Astrocyte (in vitro differentiated cells and primary cell): ENCODE results near the gene ZSCAN10. TPM values are rescaled to one million over a fixed set of nuclear protein-coding genes. Genes with fewer than 3 reads are reported as not detected.

ENCODE experiments used
- DNase-seq: peaks from one replicate; pipeline ENCODE4 v3.0.0-alpha.2; 2010; ENCODE audit warnings: low read depth
- FAIRE-seq: peaks from 2 replicates; lab custom pipeline; 2011; peaks lifted over from hg19 to GRCh38; lab: Jason Lieb, UNC
- H2AFZ ChIP-seq: 2 replicates; pipeline ENCODE4 v1.6.0; 2012; ENCODE audit warnings: low read depth, low read length, inconsistent platforms
- H3K27ac ChIP-seq: 2 replicates; pipeline ENCODE4 v1.5.1; 2011; ENCODE audit warnings: low read depth, low read length, inconsistent platforms
- H3K27me3 ChIP-seq: 2 replicates; pipeline ENCODE4 v1.6.0; 2011; ENCODE audit warnings: low read length, inconsistent platforms; ENCODE audit not compliant: insufficient read depth
- H3K36me3 ChIP-seq: 2 replicates; pipeline ENCODE4 v1.5.1; 2011; ENCODE audit warnings: low read length, inconsistent platforms; ENCODE audit not compliant: insufficient read depth
- H3K4me1 ChIP-seq: 2 replicates; pipeline ENCODE4 v1.5.1; 2011; ENCODE audit warnings: low read length, inconsistent platforms; ENCODE audit not compliant: insufficient read depth
- H3K4me2 ChIP-seq: 2 replicates; pipeline ENCODE4 v1.6.0; 2012; ENCODE audit warnings: low read length, inconsistent platforms
- H3K4me3 ChIP-seq: 2 replicates; pipeline ENCODE4 v1.5.1; 2011; ENCODE audit warnings: low read depth, mild to moderate bottlenecking, low read length, inconsistent platforms; ENCODE audit not compliant: insufficient read depth
- H3K79me2 ChIP-seq: 2 replicates; pipeline ENCODE4 v1.6.0; 2012; ENCODE audit warnings: mild to moderate bottlenecking, low read length, inconsistent platforms; ENCODE audit not compliant: insufficient read depth
- H3K9ac ChIP-seq: 2 replicates; pipeline ENCODE4 v1.6.0; 2012; ENCODE audit warnings: mild to moderate bottlenecking, low read length, inconsistent platforms
- H3K9me3 ChIP-seq: 2 replicates; pipeline ENCODE4 v1.5.1; 2012; ENCODE audit warnings: low read depth, mild to moderate bottlenecking, low read length, inconsistent platforms; ENCODE audit not compliant: insufficient read depth
- H4K20me1 ChIP-seq: 2 replicates; pipeline ENCODE4 v1.6.0; 2012; ENCODE audit warnings: low read length, inconsistent platforms; ENCODE audit not compliant: insufficient read depth
- H3K27ac Mint-ChIP-seq: one replicate; pipeline ENCODE4 v1.8.0; 2021; ENCODE audit warnings: mild to moderate bottlenecking, mixed read lengths; ENCODE audit not compliant: unreplicated experiment
- H3K27me3 Mint-ChIP-seq: one replicate; pipeline ENCODE4 v1.8.0; 2021; ENCODE audit warnings: low read depth, mixed read lengths; ENCODE audit not compliant: unreplicated experiment
- H3K36me3 Mint-ChIP-seq: one replicate; pipeline ENCODE4 v1.8.0; 2021; ENCODE audit warnings: low read depth, mixed read lengths; ENCODE audit not compliant: unreplicated experiment
- H3K4me1 Mint-ChIP-seq: one replicate; pipeline ENCODE4 v1.8.0; 2021; ENCODE audit warnings: low read depth, mixed read lengths; ENCODE audit not compliant: unreplicated experiment
- H3K4me3 Mint-ChIP-seq: one replicate; pipeline ENCODE4 v1.8.0; 2021; ENCODE audit warnings: mild to moderate bottlenecking, moderate library complexity, mixed read lengths; ENCODE audit not compliant: unreplicated experiment
- H3K9me3 Mint-ChIP-seq: one replicate; pipeline ENCODE4 v1.8.0; 2021; ENCODE audit warnings: mild to moderate bottlenecking, mixed read lengths; ENCODE audit not compliant: unreplicated experiment
- CTCF ChIP-seq: IDR thresholded peaks from 2 replicates; pipeline ENCODE4 v1.5.1; 2011; ENCODE audit warnings: low read depth, mild to moderate bottlenecking, inconsistent platforms, low read length, moderate library complexity; ENCODE audit not compliant: insufficient read depth
- EZH2 ChIP-seq: IDR thresholded peaks from 2 replicates; pipeline ENCODE4 v1.6.1; 2012; ENCODE audit warnings: mild to moderate bottlenecking, low read length, inconsistent platforms; ENCODE audit not compliant: insufficient read depth
- total RNA-seq: library from RNA; stranded (reverse); gene quantifications from 2 replicates; pipeline ENCODE4 v1.2.1, GENCODE V29; 2021

ZSCAN10 gene
- total RNA-seq, 1 donor from 2014 or later: 0.25 TPM

GRCh38 chr16:3091551-3091950 is 7.5 kb downstream of the ZSCAN10 start:
- peaks cover 6% of the 10 kb centered on the region for H3K27me3 ChIP-seq
- no peak for DNase-seq
- no peaks in the 10 kb centered on the region for H3K36me3 ChIP-seq
- H3K9ac ChIP-seq: no peak overlapping the region
- peaks cover 8% of the 10 kb centered on the region for H3K4me1 Mint-ChIP-seq
- no peak overlapping the region for H2AFZ ChIP-seq
- H3K9me3 ChIP-seq: no peaks in the 10 kb centered on the region
- H3K4me2 ChIP-seq: no peak overlapping the region
- H3K4me3 Mint-ChIP-seq: no peak overlapping the region
- no peaks in the 10 kb centered on the region for H4K20me1 ChIP-seq
- H3K36me3 Mint-ChIP-seq: no peaks in the 10 kb centered on the region
- no peaks in the 10 kb centered on the region for H3K4me1 ChIP-seq
- H3K27me3 Mint-ChIP-seq: peaks cover 21% of the 10 kb centered on the region
- no peaks in the 10 kb centered on the region for H3K9me3 Mint-ChIP-seq
- no peak overlapping the region for H3K27ac Mint-ChIP-seq
- H3K27ac ChIP-seq: no peak overlapping the region
- TF ChIP-seq EZH2 (no peak), CTCF (no peak)
- no peaks in the 10 kb centered on the region for H3K79me2 ChIP-seq
- no peak for FAIRE-seq
- no peak overlapping the region for H3K4me3 ChIP-seq

DNA sequence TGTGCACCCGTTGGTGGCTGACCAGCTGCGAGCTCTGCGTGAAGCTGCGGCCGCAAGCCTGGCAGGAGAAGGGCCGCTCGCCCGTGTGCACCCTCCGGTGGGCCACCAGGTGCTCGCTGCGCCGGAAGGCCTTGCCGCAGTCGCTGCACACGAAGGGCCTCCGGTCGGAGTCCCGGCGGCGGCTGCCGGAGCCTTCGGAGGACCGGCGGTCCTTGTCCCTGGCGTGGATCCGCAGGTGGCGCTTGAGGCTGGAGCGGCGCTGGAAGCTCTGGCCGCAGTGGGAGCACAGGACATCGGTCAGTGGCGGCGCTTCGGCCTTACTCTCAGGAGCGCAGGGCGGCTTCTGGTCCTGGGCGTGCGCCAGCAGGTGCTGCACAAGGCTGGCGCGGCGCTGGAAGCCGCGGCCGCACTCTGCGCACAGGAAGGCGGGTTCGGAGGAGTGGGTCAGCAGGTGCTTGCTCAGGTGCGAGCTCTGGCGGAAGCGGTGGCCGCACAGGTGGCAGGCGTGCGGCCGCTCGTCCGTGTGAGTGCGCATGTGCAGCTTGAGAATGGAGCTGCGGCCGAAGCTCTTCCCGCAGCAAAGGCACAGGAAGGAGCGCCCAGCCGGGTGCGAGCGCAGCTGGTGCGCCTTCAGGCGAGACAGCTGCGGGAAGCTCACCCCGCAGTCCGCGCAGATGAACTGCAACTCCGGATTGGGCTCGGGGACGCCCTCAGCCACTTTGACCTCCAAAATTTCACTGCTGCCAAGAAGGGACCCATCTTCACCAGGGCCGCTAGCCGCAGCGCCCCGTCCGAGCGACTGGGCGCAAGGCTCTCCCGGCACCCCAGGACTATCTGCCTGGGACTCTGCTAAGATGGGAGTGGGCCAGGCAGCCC is 9.1 kb downstream of the ZSCAN10 start:
- H3K79me2 ChIP-seq: no peaks in the 10 kb centered on the region
- Mint-ChIP-seq H3K27me3 (peaks cover 21% of the 10 kb centered on the region), H3K27ac (no peak overlapping the region), H3K4me3 (no peak overlapping the region), H3K9me3 (peaks cover 2% of the 10 kb centered on the region), H3K4me1 (peaks cover 8% of the 10 kb centered on the region), H3K36me3 (no peaks in the 10 kb centered on the region)
- no peak overlapping the region for H2AFZ ChIP-seq
- no peaks in the 10 kb centered on the region for H4K20me1 ChIP-seq
- no peak for TF ChIP-seq EZH2
- TF ChIP-seq CTCF: no peak
- no peak overlapping the region for H3K27ac ChIP-seq
- peaks cover 6% of the 10 kb centered on the region for H3K27me3 ChIP-seq
- no peaks in the 10 kb centered on the region for H3K36me3 ChIP-seq
- no peak overlapping the region for H3K4me3 ChIP-seq
- H3K9me3 ChIP-seq: no peaks in the 10 kb centered on the region
- H3K4me2 ChIP-seq: no peak overlapping the region
- no peaks in the 10 kb centered on the region for H3K4me1 ChIP-seq
- no peak for DNase-seq
- H3K9ac ChIP-seq: no peak overlapping the region
- FAIRE-seq: no peak
